A673 (cell line): Measurements from ENCODE around the gene INPP5F. TPM values are rescaled to one million over a fixed set of nuclear protein-coding genes. Genes with fewer than 3 reads are reported as not detected.

ENCODE experiments used
- BruUV-seq: library from RNA; stranded (reverse); fragments of 400-500 nt; replicated peaks from 2 replicates; lab custom pipeline; 2021; lab: Mats Ljungman, UMichigan
- CTCF ChIA-PET: fragments of 300-600 bp; sonication (Branson Sonifier 250); formaldehyde crosslinking; loops from one replicate; lab custom pipeline; 2022; ENCODE audit warnings: antibody characterized with exemption; lab: Charles Lee
- POLR2A ChIA-PET: fragments of 300-600 bp; sonication (Branson Sonifier 250); formaldehyde crosslinking; loops from one replicate; lab custom pipeline; 2022; ENCODE audit warnings: antibody characterized with exemption; ENCODE audit not compliant: low non-redundant PET; lab: Charles Lee
- DNase-seq: peaks from one replicate; pipeline ENCODE4 v3.0.0-alpha.2; 2015; ENCODE audit warnings: low spot score
- H3K27ac ChIP-seq: fragments of 200-600 bp; sonication (generic); 2 replicates; pipeline ENCODE4 v1.5.1; 2016; ENCODE audit warnings: mixed run types, low read depth, mild to moderate bottlenecking, mixed read lengths, antibody characterized with exemption, low read length; ENCODE audit not compliant: poor library complexity, severe bottlenecking
- H3K27me3 ChIP-seq: fragments of 200-600 bp; sonication (generic); replicated peaks from 2 replicates; pipeline ENCODE4 v1.6.1; 2017; ENCODE audit warnings: mixed run types, low read depth, mild to moderate bottlenecking, mixed read lengths, antibody characterized with exemption, low read length; ENCODE audit not compliant: insufficient read depth, poor library complexity
- H3K36me3 ChIP-seq: fragments of 200-600 bp; sonication (generic); 2 replicates; pipeline ENCODE4 v1.6.1; 2016; ENCODE audit warnings: mixed run types, mild to moderate bottlenecking, mixed read lengths, antibody characterized with exemption, low read length; ENCODE audit not compliant: insufficient read depth, poor library complexity, severe bottlenecking
- H3K4me1 ChIP-seq: fragments of 200-600 bp; sonication (generic); 2 replicates; pipeline ENCODE4 v1.6.1; 2017; ENCODE audit warnings: mixed run types, mild to moderate bottlenecking, mixed read lengths, antibody characterized with exemption, low read length; ENCODE audit not compliant: insufficient read depth, poor library complexity, severe bottlenecking
- H3K4me3 ChIP-seq: fragments of 200-600 bp; sonication (generic); 2 replicates; pipeline ENCODE4 v1.5.1; 2016; ENCODE audit warnings: low read depth, mixed run types, mild to moderate bottlenecking, mixed read lengths, low read length; ENCODE audit not compliant: poor library complexity, severe bottlenecking
- H3K9me3 ChIP-seq: fragments of 200-600 bp; sonication (generic); 2 replicates; pipeline ENCODE4 v1.6.1; 2016; ENCODE audit warnings: mixed run types, low read depth, mild to moderate bottlenecking, mixed read lengths, antibody characterized with exemption, low read length; ENCODE audit not compliant: poor library complexity, severe bottlenecking
- CTCF ChIP-seq: fragments of 300-800, 200-600 bp; sonication (generic); conservative IDR thresholded peaks from 2 replicates; pipeline ENCODE4 v1.5.1; 2017; ENCODE audit warnings: low read depth, mild to moderate bottlenecking, antibody characterized with exemption, low read length, moderate library complexity, mixed read lengths
- EZH2 ChIP-seq: fragments of 200-600 bp; sonication (generic); IDR thresholded peaks from 2 replicates; pipeline ENCODE4 v1.6.1; 2017; ENCODE audit warnings: borderline replicate concordance, low read depth, mild to moderate bottlenecking, mixed read lengths, antibody characterized with exemption, low read length; ENCODE audit not compliant: poor library complexity, severe bottlenecking
- intact Hi-C: fragments of 100-400 bp; cut with micrococcal nuclease; formaldehyde crosslinking; loops from one replicate; pipeline ENCODE4 v1.10.0; 2022; ENCODE audit not compliant: unreplicated experiment
- total RNA-seq: library from RNA; stranded (reverse); gene quantifications from 2 replicates; pipeline ENCODE4 v1.2.3, GENCODE V29; 2021

The INPP5F gene
- total RNA-seq, 1 experiment from 2014 or later, result 22.0 TPM

GRCh38 chr10:119726676-119727261 is 919 bp downstream of the INPP5F start:
- intact Hi-C loops, result no loop called here
- POLR2A ChIA-PET, result no interaction called here
- CTCF ChIA-PET, result interaction anchor here (0.8 to 2.4 kb wide), 2 partner anchors 11 to 24 kb away, joined by 4 to 13 read pairs; no protein-coding TSS in a partner anchor
- Histone ChIP-seq H3K4me1 (peaks cover 17% of the 10 kb centered on the region), H3K27ac (peak overlapping the region; percentile 87), H3K9me3 (no peaks in the 10 kb centered on the region), H3K36me3 (no peaks in the 10 kb centered on the region), H3K27me3 (no peaks in the 10 kb centered on the region), H3K4me3 (peak overlapping the region; percentile 97)
- no peak for DNase-seq
- TF ChIP-seq CTCF (no peak), EZH2 (no peak)
- no TSS peak for BruUV-seq

DNA sequence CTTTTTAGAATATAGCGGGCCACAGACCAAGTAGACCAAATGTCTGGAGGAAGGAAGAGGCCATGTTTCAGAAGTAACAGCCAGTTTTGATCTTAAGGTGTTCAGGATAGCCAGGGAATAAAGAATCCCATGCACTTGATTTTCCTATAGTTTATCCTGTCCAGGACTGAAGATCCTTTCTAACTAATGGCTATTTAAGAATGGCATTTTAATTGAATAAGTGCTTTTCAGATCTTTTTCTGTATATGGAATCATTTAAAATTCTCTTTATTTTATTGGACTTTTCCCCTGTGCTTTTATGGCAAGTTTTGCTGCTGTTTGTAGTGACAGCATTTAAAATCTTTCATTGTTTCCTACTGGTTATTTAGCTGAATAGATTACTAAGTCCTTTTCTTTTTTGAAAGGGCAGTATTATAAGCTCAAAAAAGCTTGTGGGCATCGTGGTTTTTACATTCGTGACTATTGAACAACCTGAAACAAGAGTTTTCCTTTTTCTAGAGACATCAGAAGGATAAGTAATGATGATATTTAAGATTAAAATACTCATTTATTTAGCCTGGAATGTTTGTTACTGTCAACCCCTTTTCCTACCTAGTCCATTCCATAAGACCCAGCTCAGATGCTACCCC is 2.4 kb downstream of the INPP5F start:
- TF ChIP-seq CTCF (no peak), EZH2 (no peak)
- H3K36me3 ChIP-seq, result no peaks in the 10 kb centered on the region
- no peaks in the 10 kb centered on the region for H3K9me3 ChIP-seq
- ChIA-PET CTCF (no interaction called here), POLR2A (interaction anchor here (0.6 kb wide), 1 partner anchor 20 kb away, joined by 5 read pairs; no protein-coding TSS in a partner anchor)
- peaks cover 21% of the 10 kb centered on the region for H3K4me1 ChIP-seq
- no TSS peak for BruUV-seq
- H3K27me3 ChIP-seq, result no peaks in the 10 kb centered on the region
- no peak overlapping the region for H3K4me3 ChIP-seq
- DNase-seq, result no peak
- no peak overlapping the region for H3K27ac ChIP-seq
- intact Hi-C loops, result no loop called here

GRCh38 chr10:119734396-119735332 is 8.8 kb downstream of the INPP5F start:
- no peak overlapping the region for H3K4me3 ChIP-seq
- no peaks in the 10 kb centered on the region for H3K36me3 ChIP-seq
- ChIA-PET POLR2A (interaction anchor here (0.5 kb wide), 1 partner anchor 257 kb away, joined by 3 read pairs; no protein-coding TSS in a partner anchor), CTCF (interaction anchor here (0.7 to 1.1 kb wide), 2 partner anchors 9 to 16 kb away, joined by 3 to 5 read pairs; partner anchors contain the start of gene INPP5F)
- no peaks in the 10 kb centered on the region for H3K9me3 ChIP-seq
- no TSS peak for BruUV-seq
- TF ChIP-seq EZH2 (no peak), CTCF (no peak)
- peaks cover 66% of the 10 kb centered on the region for H3K4me1 ChIP-seq
- peak overlapping the region; percentile 69 for H3K27ac ChIP-seq
- H3K27me3 ChIP-seq, result no peaks in the 10 kb centered on the region
- intact Hi-C loops, result no loop called here
- DNase-seq, result peak; percentile 62
